ENCODE data around the gene DESI2.

The DESI2 gene

GRCh38 chr1:244654108-244655038 is 1.4 kb downstream of the DESI2 start (continued):
- no peak for TF ChIP-seq ZBTB49 (tag by site-specific recombination; IDR thresholded peaks at IDR 0.05; ENCODE audit: low read depth)
- no peak for TF ChIP-seq BCL11A (tag by site-specific recombination; IDR thresholded peaks at IDR 0.05; ENCODE audit: low read depth)
- no peak for TF ChIP-seq ZNF248 (tag by site-specific recombination; IDR thresholded peaks at IDR 0.05)
- TF ChIP-seq ZNF324 (tag by site-specific recombination; IDR thresholded peaks at IDR 0.05) = 0 out of 2 replicates have a peak, but pooled peaks have one; percentile 25
- TF ChIP-seq ZNF449 (tag by site-specific recombination; IDR thresholded peaks at IDR 0.05) = no peak; the same call in 1 of the 2 replicates
- no peak for TF ChIP-seq ZNF624 (tag by site-specific recombination; IDR thresholded peaks at IDR 0.05)
- TF ChIP-seq ZNF26 (tag by site-specific recombination; IDR thresholded peaks at IDR 0.05) = no peak
- TF ChIP-seq CTCF (tag by site-specific recombination; IDR thresholded peaks at IDR 0.05) = no peak
- peak; percentile 45; the same call in 1 of the 2 replicates for TF ChIP-seq ZEB2 (tag by site-specific recombination; IDR thresholded peaks at IDR 0.05)
- TF ChIP-seq YY2 (tag by site-specific recombination; IDR thresholded peaks at IDR 0.05) = no peak
- TF ChIP-seq PATZ1 (tag by site-specific recombination; IDR thresholded peaks at IDR 0.05) = no peak
- TF ChIP-seq ZNF214 (tag by site-specific recombination; IDR thresholded peaks at IDR 0.05; ENCODE audit: borderline replicate concordance) = no peak
- no peak for TF ChIP-seq ZNF488 (tag by site-specific recombination; IDR thresholded peaks at IDR 0.05)
- TF ChIP-seq ZNF530 (tag by site-specific recombination; IDR thresholded peaks at IDR 0.05; ENCODE audit: low read depth) = no peak
- TF ChIP-seq KLF7 (tag by site-specific recombination; IDR thresholded peaks at IDR 0.05; ENCODE audit: borderline replicate concordance) = no peak
- no peak for TF ChIP-seq KLF9 (tag by site-specific recombination; IDR thresholded peaks at IDR 0.05; ENCODE audit: low read depth)
- TF ChIP-seq ZNF394 (tag by site-specific recombination; IDR thresholded peaks at IDR 0.05; ENCODE audit: borderline replicate concordance) = no peak
- no peak for TF ChIP-seq ZFP37 (tag by site-specific recombination; IDR thresholded peaks at IDR 0.05)
- TF ChIP-seq GFI1B (tag by site-specific recombination; IDR thresholded peaks at IDR 0.05) = no peak
- no peak for TF ChIP-seq ZNF211 (tag by site-specific recombination; IDR thresholded peaks at IDR 0.05; ENCODE audit: low read depth)
- no peak for TF ChIP-seq ZNF362 (tag by site-specific recombination; IDR thresholded peaks at IDR 0.05)
- no peak for TF ChIP-seq ZNF610 (tag by site-specific recombination; IDR thresholded peaks at IDR 0.05; ENCODE audit: borderline replicate concordance)
- no peak for TF ChIP-seq ZNF266 (tag by site-specific recombination; IDR thresholded peaks at IDR 0.05; ENCODE audit: low read depth)
- TF ChIP-seq ZBTB17 (tag by site-specific recombination; IDR thresholded peaks at IDR 0.05) = no peak
- peak; percentile 7 for TF ChIP-seq ZNF529 (tag by site-specific recombination; IDR thresholded peaks at IDR 0.05; ENCODE audit: insufficient replicate concordance)
- TF ChIP-seq GLI2 (tag by site-specific recombination; IDR thresholded peaks at IDR 0.05; ENCODE audit: borderline replicate concordance, low read depth) = no peak; the same call in 1 of the 2 replicates
- TF ChIP-seq YY1 (tag by site-specific recombination; IDR thresholded peaks at IDR 0.05) = no peak

Data from HEK293 (cell line).